HL-60 (cell line): ENCODE data around the gene SLC25A51.

Experiments
- DNase-seq, 2 experiments: peaks; one replicate each; pipeline ENCODE4 v3.0.0-alpha.2; 2010 to 2020; ENCODE audit warnings: low read depth in 1 of 2, low spot score in 1 of 2
- H3K27ac ChIP-seq: fragments of 250-450 bp; sonication (Bioruptor Pico); replicated peaks from 2 replicates; pipeline ENCODE4 v1.5.1; 2020; ENCODE audit warnings: mild to moderate bottlenecking, moderate library complexity
- H3K27me3 ChIP-seq: fragments of 250-450 bp; sonication (Bioruptor Pico); 2 replicates; pipeline ENCODE4 v1.5.1; 2021; ENCODE audit warnings: mild to moderate bottlenecking, moderate library complexity; ENCODE audit not compliant: insufficient read depth, poor library complexity, severe bottlenecking
- H3K4me3 ChIP-seq: replicated peaks from 2 replicates; pipeline ENCODE4 v1.5.1; 2011; ENCODE audit warnings: mild to moderate bottlenecking, control low read depth, low read length; ENCODE audit not compliant: insufficient read depth
- CTCF ChIP-seq: IDR thresholded peaks from one replicate; pipeline ENCODE4 v1.5.1; 2011; ENCODE audit warnings: low read length, control low read depth, inconsistent platforms; ENCODE audit not compliant: insufficient read depth
- GABPA ChIP-seq: IDR thresholded peaks from 2 replicates; pipeline ENCODE4 v1.6.1; 2012; ENCODE audit warnings: low read depth
- POLR2AphosphoS5 ChIP-seq: IDR thresholded peaks from 2 replicates; pipeline ENCODE4 v1.6.1; 2012; ENCODE audit warnings: low read depth
- REST ChIP-seq: IDR thresholded peaks from 2 replicates; pipeline ENCODE4 v1.6.1; 2012; ENCODE audit warnings: low read depth; ENCODE audit not compliant: insufficient replicate concordance
- SPI1 ChIP-seq: IDR thresholded peaks from 2 replicates; pipeline ENCODE4 v1.6.1; 2012; ENCODE audit warnings: low read depth, mild to moderate bottlenecking, borderline replicate concordance

The SLC25A51 gene

GRCh38 chr9:37859043-37859442 is 44.9 kb downstream of the SLC25A51 start:
- no peak overlapping the region for H3K27ac ChIP-seq
- DNase-seq, result peak; percentile 10
- no peak for TF ChIP-seq POLR2AphosphoS5
- TF ChIP-seq CTCF, result peak; percentile 5
- H3K4me3 ChIP-seq, result no peak overlapping the region
- H3K27me3 ChIP-seq, result no peaks in the 10 kb centered on the region

GRCh38 chr9:37856551-37856950 is 47.4 kb downstream of the SLC25A51 start:
- Histone ChIP-seq H3K27me3 (no peaks in the 10 kb centered on the region), H3K27ac (no peak overlapping the region), H3K4me3 (no peak overlapping the region)
- DNase-seq, result no peak
- TF ChIP-seq REST (no peak), CTCF (no peak), GABPA (no peak), POLR2AphosphoS5 (no peak), SPI1 (no peak)

GRCh38 chr9:37852222-37852621 is 51.7 kb downstream of the SLC25A51 start:
- Histone ChIP-seq H3K27ac (no peak overlapping the region), H3K27me3 (no peaks in the 10 kb centered on the region), H3K4me3 (no peak overlapping the region)
- DNase-seq, result no peak
- no peak for TF ChIP-seq CTCF
- no peak for TF ChIP-seq GABPA
- TF ChIP-seq REST, result no peak
- TF ChIP-seq POLR2AphosphoS5, result no peak
- no peak for TF ChIP-seq SPI1

- DNase-seq, result no peak
- no peak for TF ChIP-seq CTCF
- no peak for TF ChIP-seq GABPA
- TF ChIP-seq SPI1, result no peak
- no peak for TF ChIP-seq POLR2AphosphoS5
- no peak for TF ChIP-seq REST
- H3K27ac ChIP-seq, result no peak overlapping the region
- H3K27me3 ChIP-seq, result no peaks in the 10 kb centered on the region
- no peak overlapping the region for H3K4me3 ChIP-seq
Observed at GRCh38 chr9:37840560-37841194, 63.2 kb downstream of the SLC25A51 start.
